DND-41 (cell line): ENCODE results near the gene UIMC1.

Experiments
- CTCF ChIP-seq: IDR thresholded peaks from 2 replicates; pipeline ENCODE4 v1.5.1; 2012; ENCODE audit warnings: borderline replicate concordance, low read length, moderate library complexity, mild to moderate bottlenecking; ENCODE audit not compliant: poor library complexity, severe bottlenecking; ENCODE audit errors: extremely low read depth
- EZH2 ChIP-seq: IDR thresholded peaks from 3 replicates; pipeline ENCODE4 v1.6.1; 2012; ENCODE audit warnings: borderline replicate concordance, low read depth, mild to moderate bottlenecking, moderate library complexity, low read length, inconsistent platforms; ENCODE audit not compliant: severe bottlenecking

GRCh38 chr5:176927562-176927961 lies 79.0 kb downstream of the UIMC1 start:
- TF ChIP-seq CTCF (no peak), EZH2 (no peak)
